AG10803 (cell line): ENCODE measurements around the gene LIMA1.
A peak's percentile ranks its signal among the peaks of the same experiment; 100 is the strongest.
"Not testable (repeated sequence)": the region's sequence is repeated elsewhere in the genome, so short reads cannot be mapped to it uniquely, and the experiment has no call there.

Experiments
- DNase-seq: peaks from one replicate; pipeline ENCODE4 v3.0.0; 2010; ENCODE audit warnings: low read depth
- H3K4me3 ChIP-seq: 2 replicates; pipeline ENCODE4 v1.5.1; 2011; ENCODE audit warnings: mild to moderate bottlenecking, low read length, control low read depth
- TF ChIP-seq, protein P1 (sequence below): conservative IDR thresholded peaks from 2 replicates; pipeline ENCODE4 v1.5.1; 2011; ENCODE audit warnings: mild to moderate bottlenecking, low read length, control low read depth, inconsistent platforms

Gene LIMA1

GRCh38 chr12:50151047-50151687 lies 132.2 kb downstream of the LIMA1 start:
- TF ChIP-seq, protein P1, sequence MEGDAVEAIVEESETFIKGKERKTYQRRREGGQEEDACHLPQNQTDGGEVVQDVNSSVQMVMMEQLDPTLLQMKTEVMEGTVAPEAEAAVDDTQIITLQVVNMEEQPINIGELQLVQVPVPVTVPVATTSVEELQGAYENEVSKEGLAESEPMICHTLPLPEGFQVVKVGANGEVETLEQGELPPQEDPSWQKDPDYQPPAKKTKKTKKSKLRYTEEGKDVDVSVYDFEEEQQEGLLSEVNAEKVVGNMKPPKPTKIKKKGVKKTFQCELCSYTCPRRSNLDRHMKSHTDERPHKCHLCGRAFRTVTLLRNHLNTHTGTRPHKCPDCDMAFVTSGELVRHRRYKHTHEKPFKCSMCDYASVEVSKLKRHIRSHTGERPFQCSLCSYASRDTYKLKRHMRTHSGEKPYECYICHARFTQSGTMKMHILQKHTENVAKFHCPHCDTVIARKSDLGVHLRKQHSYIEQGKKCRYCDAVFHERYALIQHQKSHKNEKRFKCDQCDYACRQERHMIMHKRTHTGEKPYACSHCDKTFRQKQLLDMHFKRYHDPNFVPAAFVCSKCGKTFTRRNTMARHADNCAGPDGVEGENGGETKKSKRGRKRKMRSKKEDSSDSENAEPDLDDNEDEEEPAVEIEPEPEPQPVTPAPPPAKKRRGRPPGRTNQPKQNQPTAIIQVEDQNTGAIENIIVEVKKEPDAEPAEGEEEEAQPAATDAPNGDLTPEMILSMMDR = no peak
- H3K4me3 ChIP-seq = no peak overlapping the region
- no peak for DNase-seq

- no peak overlapping the region for H3K4me3 ChIP-seq
- DNase-seq = no peak
- TF ChIP-seq, protein P1 = no peak
These were observed 134.0 kb downstream of the LIMA1 start for GRCh38 chr12:50149311-50149710.

DNA sequence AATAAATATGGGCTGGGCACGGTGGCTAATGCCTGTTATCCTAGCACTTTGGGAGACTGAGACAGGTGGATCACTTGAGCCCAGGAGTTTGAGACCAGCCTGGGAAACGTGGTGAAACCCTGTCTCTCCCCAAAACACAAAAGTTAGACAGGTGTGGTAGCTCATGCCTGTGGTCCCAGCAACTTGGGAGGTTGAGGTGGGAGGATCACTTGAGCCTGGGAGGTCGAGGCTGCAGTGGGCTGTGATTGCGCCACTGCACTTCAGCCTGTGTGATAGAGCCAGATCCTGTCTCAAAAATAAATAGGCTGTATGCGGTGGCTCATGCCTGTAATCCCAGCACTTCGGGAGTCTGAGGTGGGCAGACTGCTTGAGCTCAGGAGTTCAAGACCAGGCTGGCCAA lies 135.3 kb downstream of the LIMA1 start:
- not testable (repeated sequence) for H3K4me3 ChIP-seq, DNase-seq

GRCh38 chr12:50147281-50147680 lies 136.0 kb downstream of the LIMA1 start:
- TF ChIP-seq, protein P1 = no peak
- no peak for DNase-seq
- H3K4me3 ChIP-seq = no peak overlapping the region

DNA sequence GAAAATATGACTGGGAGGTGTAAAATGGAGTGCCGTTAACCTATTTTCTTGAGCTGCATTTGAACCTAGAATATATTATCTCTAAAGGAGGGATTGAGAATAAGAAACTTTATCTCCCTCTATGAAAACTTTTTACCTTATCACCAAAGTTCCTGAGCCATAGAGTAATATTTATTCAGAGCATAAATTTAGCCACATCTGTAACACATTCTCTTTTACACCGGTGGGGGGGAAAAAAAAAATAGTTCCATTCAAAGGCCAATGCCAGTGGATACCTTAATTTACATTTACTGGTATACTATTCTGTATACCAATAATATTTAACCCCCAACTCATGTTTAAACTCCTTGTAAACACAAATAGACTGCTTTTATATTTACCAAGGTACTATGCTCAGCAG lies 137.9 kb downstream of the LIMA1 start:
- no peak for DNase-seq
- TF ChIP-seq, protein P1 = no peak
- no peak overlapping the region for H3K4me3 ChIP-seq

- TF ChIP-seq, protein P1 = no peak
- no peak overlapping the region for H3K4me3 ChIP-seq
These were observed 140.3 kb downstream of the LIMA1 start for GRCh38 chr12:50142993-50143392.

GRCh38 chr12:50132505-50133135 lies 150.7 kb downstream of the LIMA1 start:
- no peak overlapping the region for H3K4me3 ChIP-seq
- TF ChIP-seq, protein P1 = peak; percentile 76
- peak; percentile 69 for DNase-seq

More at GRCh38 chr12:50142993-50143392, 140.3 kb downstream of the LIMA1 start:
- DNase-seq = no peak
